GM23338 (cell line): Measurements from ENCODE around the gene OAS3.

ENCODE experiments used
- EZH2 ChIP-seq: fragments of 200-600 bp; sonication (generic); IDR thresholded peaks from one replicate; pipeline ENCODE4 v1.8.0; 2017; ENCODE audit warnings: antibody characterized with exemption, mild to moderate bottlenecking, low read depth; ENCODE audit not compliant: unreplicated experiment
- EZH2phosphoT487 ChIP-seq: fragments of 200-600 bp; sonication (generic); IDR thresholded peaks from one replicate; pipeline ENCODE4 v1.8.1; 2018; ENCODE audit warnings: antibody characterized with exemption; ENCODE audit not compliant: unreplicated experiment
- ZNF331 ChIP-seq: fragments of 250-450 bp; sonication (Bioruptor Pico); IDR thresholded peaks from 2 replicates; pipeline ENCODE4 v1.5.0; 2020; ENCODE audit warnings: low read depth, mild to moderate bottlenecking, moderate library complexity
- TF ChIP-seq, protein P1 (sequence below), 2 experiments: fragments of 200-600 bp in 1 of 2; sonication (generic) in 1 of 2; conservative IDR thresholded peaks; 2 replicates each; pipeline versions ENCODE4 v1.5.1 to v1.6.1; 2016 to 2017; ENCODE audit warnings: antibody characterized with exemption in 2 of 2, low read depth in 2 of 2, mild to moderate bottlenecking in 2 of 2, moderate library complexity in 1 of 2
- TF ChIP-seq, protein P2 (sequence below): IDR thresholded peaks from one replicate; pipeline ENCODE4 v1.6.1; 2018; ENCODE audit warnings: antibody characterized with exemption; ENCODE audit not compliant: unreplicated experiment

DNA sequence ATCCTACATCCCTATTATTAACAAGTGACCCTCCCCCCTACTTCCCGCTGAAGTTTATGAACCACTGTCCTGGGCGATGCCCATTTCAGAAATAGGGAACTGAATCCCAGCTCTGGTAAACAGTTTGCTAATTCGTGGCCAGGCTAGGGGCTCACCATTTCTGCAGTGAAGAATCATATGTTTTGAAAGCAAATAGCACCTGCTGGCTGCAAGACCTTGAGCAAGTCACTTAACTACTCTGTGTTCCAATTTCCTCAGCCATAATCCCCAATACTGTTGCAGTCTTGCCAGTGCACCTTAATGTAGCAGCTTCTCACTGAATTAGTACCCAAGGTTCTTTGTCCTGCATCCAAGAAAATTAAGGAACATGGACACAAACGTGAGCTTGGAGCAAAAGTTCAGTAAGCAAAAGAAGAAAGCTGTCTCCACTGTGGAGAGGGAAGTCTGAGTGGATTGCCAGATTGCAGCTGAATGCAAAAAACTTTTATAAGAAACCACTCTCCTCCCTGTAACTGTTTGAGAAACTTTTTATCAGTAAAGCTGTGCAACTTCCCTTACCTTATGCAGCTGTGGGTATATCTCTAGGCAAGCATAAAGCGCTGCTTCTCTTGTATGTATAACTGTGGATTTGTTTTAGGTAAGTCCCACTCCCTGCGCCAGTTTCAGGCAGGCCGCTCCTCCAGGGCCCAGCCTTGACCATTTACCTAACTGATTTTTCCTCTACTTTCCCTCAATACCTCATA is 30.7 kb upstream of the OAS3 start:
- TF ChIP-seq, protein P1, sequence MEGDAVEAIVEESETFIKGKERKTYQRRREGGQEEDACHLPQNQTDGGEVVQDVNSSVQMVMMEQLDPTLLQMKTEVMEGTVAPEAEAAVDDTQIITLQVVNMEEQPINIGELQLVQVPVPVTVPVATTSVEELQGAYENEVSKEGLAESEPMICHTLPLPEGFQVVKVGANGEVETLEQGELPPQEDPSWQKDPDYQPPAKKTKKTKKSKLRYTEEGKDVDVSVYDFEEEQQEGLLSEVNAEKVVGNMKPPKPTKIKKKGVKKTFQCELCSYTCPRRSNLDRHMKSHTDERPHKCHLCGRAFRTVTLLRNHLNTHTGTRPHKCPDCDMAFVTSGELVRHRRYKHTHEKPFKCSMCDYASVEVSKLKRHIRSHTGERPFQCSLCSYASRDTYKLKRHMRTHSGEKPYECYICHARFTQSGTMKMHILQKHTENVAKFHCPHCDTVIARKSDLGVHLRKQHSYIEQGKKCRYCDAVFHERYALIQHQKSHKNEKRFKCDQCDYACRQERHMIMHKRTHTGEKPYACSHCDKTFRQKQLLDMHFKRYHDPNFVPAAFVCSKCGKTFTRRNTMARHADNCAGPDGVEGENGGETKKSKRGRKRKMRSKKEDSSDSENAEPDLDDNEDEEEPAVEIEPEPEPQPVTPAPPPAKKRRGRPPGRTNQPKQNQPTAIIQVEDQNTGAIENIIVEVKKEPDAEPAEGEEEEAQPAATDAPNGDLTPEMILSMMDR (conservative IDR thresholded peaks at IDR 0.05; ENCODE audit: low read depth in 2 of 2): no peak
- TF ChIP-seq EZH2phosphoT487 (no peak), EZH2 (no peak), ZNF331 (CRISPR knock-in tag) (no peak)
- TF ChIP-seq, protein P2, sequence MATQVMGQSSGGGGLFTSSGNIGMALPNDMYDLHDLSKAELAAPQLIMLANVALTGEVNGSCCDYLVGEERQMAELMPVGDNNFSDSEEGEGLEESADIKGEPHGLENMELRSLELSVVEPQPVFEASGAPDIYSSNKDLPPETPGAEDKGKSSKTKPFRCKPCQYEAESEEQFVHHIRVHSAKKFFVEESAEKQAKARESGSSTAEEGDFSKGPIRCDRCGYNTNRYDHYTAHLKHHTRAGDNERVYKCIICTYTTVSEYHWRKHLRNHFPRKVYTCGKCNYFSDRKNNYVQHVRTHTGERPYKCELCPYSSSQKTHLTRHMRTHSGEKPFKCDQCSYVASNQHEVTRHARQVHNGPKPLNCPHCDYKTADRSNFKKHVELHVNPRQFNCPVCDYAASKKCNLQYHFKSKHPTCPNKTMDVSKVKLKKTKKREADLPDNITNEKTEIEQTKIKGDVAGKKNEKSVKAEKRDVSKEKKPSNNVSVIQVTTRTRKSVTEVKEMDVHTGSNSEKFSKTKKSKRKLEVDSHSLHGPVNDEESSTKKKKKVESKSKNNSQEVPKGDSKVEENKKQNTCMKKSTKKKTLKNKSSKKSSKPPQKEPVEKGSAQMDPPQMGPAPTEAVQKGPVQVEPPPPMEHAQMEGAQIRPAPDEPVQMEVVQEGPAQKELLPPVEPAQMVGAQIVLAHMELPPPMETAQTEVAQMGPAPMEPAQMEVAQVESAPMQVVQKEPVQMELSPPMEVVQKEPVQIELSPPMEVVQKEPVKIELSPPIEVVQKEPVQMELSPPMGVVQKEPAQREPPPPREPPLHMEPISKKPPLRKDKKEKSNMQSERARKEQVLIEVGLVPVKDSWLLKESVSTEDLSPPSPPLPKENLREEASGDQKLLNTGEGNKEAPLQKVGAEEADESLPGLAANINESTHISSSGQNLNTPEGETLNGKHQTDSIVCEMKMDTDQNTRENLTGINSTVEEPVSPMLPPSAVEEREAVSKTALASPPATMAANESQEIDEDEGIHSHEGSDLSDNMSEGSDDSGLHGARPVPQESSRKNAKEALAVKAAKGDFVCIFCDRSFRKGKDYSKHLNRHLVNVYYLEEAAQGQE: no peak
